Lower leg skin (tissue), 3 donors: ENCODE results near the gene PCA3.

Experiments used
- POLR2A ChIP-seq, 2 donors: fragments of 450-650 bp; IDR thresholded peaks; one replicate each; pipeline ENCODE4 v1.6.1; 2016 to 2017; ENCODE audit warnings: antibody characterized with exemption in 2 of 2, mild to moderate bottlenecking in 1 of 2, moderate library complexity in 1 of 2
- TF ChIP-seq, protein P1 (sequence below), 3 donors: fragments of 450-650 bp; IDR thresholded peaks; one replicate each; pipeline ENCODE4 v1.5.1; 2016; ENCODE audit warnings: antibody characterized with exemption in 3 of 3, mild to moderate bottlenecking in 3 of 3, moderate library complexity in 2 of 3

- TF ChIP-seq, protein P1, sequence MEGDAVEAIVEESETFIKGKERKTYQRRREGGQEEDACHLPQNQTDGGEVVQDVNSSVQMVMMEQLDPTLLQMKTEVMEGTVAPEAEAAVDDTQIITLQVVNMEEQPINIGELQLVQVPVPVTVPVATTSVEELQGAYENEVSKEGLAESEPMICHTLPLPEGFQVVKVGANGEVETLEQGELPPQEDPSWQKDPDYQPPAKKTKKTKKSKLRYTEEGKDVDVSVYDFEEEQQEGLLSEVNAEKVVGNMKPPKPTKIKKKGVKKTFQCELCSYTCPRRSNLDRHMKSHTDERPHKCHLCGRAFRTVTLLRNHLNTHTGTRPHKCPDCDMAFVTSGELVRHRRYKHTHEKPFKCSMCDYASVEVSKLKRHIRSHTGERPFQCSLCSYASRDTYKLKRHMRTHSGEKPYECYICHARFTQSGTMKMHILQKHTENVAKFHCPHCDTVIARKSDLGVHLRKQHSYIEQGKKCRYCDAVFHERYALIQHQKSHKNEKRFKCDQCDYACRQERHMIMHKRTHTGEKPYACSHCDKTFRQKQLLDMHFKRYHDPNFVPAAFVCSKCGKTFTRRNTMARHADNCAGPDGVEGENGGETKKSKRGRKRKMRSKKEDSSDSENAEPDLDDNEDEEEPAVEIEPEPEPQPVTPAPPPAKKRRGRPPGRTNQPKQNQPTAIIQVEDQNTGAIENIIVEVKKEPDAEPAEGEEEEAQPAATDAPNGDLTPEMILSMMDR (IDR thresholded peaks at IDR 0.05) = no peak
- TF ChIP-seq POLR2A (IDR thresholded peaks at IDR 0.05) = no peak
Observed at GRCh38 chr9:76818271-76818670, 54.0 kb downstream of the PCA3 start.
